Endothelial cell of umbilical vein (primary cell): ENCODE measurements around the gene IQGAP3.
"Not testable (repeated sequence)": the region's sequence is repeated elsewhere in the genome, so short reads cannot be mapped to it uniquely, and the experiment has no call there.

Source experiments
- EZH2 ChIP-seq: IDR thresholded peaks from 2 replicates; pipeline ENCODE4 v1.6.1; 2012; ENCODE audit warnings: borderline replicate concordance, low read depth, mild to moderate bottlenecking, moderate library complexity, low read length, inconsistent platforms; ENCODE audit not compliant: severe bottlenecking
- GATA2 ChIP-seq: IDR thresholded peaks from 2 replicates; pipeline ENCODE4 v1.7.0; 2011; ENCODE audit warnings: low read depth, mild to moderate bottlenecking, moderate library complexity, mixed read lengths, low read length; ENCODE audit not compliant: insufficient read length, insufficient read depth
- JUN ChIP-seq: IDR thresholded peaks from 2 replicates; pipeline ENCODE4 v1.6.1; 2011; ENCODE audit warnings: borderline replicate concordance, low read depth; ENCODE audit not compliant: insufficient read length, insufficient read depth
- MYC ChIP-seq: IDR thresholded peaks from one replicate; pipeline ENCODE4 v1.6.1; 2011; ENCODE audit warnings: mild to moderate bottlenecking, low read depth, low read length
- POLR2A ChIP-seq: IDR thresholded peaks from 2 replicates; pipeline ENCODE4 v1.6.1; 2012; ENCODE audit warnings: low read depth, mild to moderate bottlenecking, control low read depth, low read length
- POLR2AphosphoS5 ChIP-seq: IDR thresholded peaks from 2 replicates; pipeline ENCODE4 v1.6.1; 2012; ENCODE audit warnings: low read depth, mild to moderate bottlenecking, control low read depth, low read length, moderate library complexity; ENCODE audit not compliant: insufficient read depth
- TF ChIP-seq, protein P1 (sequence below), 2 donors: IDR thresholded peaks; 1 replicate in 1 of 2; 2 replicates in 1 of 2; pipeline ENCODE4 v1.5.1; 2011; ENCODE audit warnings: low read length in 2 of 2, mild to moderate bottlenecking in 2 of 2, moderate library complexity in 2 of 2, control low read depth in 1 of 2, inconsistent platforms in 1 of 2, low read depth in 1 of 2; ENCODE audit not compliant: insufficient read depth in 1 of 2; ENCODE audit errors: extremely low read depth in 1 of 2
- TF ChIP-seq, protein P2 (sequence below): IDR thresholded peaks from 2 replicates; pipeline ENCODE4 v1.6.1; 2011; ENCODE audit not compliant: insufficient read depth, insufficient read length

DNA sequence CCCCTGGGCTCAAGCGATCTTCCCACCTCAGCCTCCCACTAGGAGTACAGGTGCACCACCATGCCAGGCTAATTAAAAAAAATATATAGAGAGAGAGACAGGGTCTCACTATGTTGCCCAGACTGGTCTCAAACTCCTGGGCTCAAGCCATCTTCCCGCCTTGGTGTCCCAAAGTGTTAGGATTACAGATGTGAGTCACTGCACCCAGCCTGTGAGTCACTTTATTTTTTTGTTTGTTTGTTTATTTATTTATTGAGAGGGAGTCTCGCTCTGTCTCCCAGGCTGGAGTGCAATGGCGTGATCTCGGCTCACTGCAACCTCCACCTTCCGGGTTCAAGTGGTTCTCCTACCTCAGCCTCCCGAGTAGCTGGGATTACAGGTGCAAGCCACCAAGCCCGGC, 15.6 kb upstream of the IQGAP3 start:
- not testable (repeated sequence) for TF ChIP-seq GATA2, EZH2, POLR2AphosphoS5, MYC, POLR2A, JUN
- TF ChIP-seq, protein P1, sequence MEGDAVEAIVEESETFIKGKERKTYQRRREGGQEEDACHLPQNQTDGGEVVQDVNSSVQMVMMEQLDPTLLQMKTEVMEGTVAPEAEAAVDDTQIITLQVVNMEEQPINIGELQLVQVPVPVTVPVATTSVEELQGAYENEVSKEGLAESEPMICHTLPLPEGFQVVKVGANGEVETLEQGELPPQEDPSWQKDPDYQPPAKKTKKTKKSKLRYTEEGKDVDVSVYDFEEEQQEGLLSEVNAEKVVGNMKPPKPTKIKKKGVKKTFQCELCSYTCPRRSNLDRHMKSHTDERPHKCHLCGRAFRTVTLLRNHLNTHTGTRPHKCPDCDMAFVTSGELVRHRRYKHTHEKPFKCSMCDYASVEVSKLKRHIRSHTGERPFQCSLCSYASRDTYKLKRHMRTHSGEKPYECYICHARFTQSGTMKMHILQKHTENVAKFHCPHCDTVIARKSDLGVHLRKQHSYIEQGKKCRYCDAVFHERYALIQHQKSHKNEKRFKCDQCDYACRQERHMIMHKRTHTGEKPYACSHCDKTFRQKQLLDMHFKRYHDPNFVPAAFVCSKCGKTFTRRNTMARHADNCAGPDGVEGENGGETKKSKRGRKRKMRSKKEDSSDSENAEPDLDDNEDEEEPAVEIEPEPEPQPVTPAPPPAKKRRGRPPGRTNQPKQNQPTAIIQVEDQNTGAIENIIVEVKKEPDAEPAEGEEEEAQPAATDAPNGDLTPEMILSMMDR (IDR thresholded peaks at IDR 0.05; ENCODE audit: extremely low read depth in 1 of 2, insufficient read depth in 1 of 2, low read depth in 1 of 2, low read length in 2 of 2) = not testable (repeated sequence)
- TF ChIP-seq, protein P2, sequence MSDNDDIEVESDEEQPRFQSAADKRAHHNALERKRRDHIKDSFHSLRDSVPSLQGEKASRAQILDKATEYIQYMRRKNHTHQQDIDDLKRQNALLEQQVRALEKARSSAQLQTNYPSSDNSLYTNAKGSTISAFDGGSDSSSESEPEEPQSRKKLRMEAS = not testable (repeated sequence)
